Hematopoietic multipotent progenitor cell (in vitro differentiated cells): Measurements from ENCODE around the gene FCAMR. TPM values are rescaled to one million over a fixed set of nuclear protein-coding genes. Genes with fewer than 3 reads are reported as not detected.

Experiments used
- DNase-seq, 3 donors: peaks; one replicate each; pipeline ENCODE4 v3.0.0-alpha.2; 2011 to 2015; ENCODE audit warnings: low read depth in 2 of 3, low spot score in 2 of 3
- total RNA-seq: library from RNA; depleted of rRNA; stranded (reverse); fragments of >200 nt; gene quantifications from one replicate; pipeline ENCODE4 v1.2.3, GENCODE V29; 2012

The FCAMR gene
- total RNA-seq, 1 donor: not detected

DNA sequence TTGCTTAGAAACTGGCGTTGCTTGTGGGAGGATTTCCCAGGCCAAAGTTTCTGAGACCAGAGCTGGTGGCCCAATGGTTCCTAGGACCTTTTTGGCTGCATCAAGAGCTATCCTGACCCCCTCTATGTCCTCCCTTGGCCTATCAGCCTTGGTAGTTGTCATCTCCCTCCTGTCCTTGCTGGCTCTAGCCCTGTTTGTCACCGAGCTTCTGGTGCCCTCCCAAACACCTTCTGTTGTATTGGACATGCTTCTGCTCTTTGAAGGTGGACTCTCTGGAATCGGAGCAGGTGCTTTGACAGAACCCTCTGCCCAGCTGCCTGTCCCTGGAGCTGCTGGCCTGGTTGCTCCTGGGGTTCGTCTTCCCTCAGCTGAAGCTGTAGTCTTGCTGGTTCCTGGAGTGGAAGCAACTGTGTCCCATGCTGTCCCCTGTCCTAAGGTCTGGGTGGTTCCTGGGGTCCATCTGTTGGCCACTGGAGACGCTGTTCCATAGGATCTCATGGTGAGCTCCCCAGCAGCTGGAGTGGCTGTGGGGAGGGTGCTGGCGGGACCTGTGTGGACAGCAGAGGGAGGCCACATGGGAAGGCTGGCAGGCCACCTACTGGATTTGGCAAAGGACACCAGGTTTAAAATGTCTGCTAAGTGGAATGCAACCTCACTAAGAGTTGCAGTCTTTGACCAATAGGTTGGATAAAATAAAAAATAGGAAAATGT is 9.4 kb downstream of the FCAMR start:
- no peak for DNase-seq

DNA sequence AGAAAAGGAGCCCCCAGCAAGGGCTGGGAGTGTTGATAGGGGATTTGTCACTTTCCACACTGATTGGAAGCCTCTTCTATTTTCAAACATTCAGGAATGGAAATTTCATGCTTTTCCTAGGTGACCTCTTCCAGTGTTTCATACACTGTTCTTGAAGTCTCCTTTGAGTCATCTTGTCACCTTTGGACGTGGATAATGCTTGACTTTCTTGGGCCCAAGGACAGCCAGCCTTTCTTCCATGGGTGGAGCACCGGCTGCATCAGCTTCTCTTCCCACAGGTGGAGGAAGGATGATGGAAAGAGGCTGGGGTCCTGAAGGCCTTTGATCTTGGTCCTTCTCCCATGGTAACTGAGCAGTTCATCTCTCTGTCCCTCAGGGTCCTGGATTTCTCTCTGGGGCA is 12.1 kb downstream of the FCAMR start:
- no peak for DNase-seq

DNA sequence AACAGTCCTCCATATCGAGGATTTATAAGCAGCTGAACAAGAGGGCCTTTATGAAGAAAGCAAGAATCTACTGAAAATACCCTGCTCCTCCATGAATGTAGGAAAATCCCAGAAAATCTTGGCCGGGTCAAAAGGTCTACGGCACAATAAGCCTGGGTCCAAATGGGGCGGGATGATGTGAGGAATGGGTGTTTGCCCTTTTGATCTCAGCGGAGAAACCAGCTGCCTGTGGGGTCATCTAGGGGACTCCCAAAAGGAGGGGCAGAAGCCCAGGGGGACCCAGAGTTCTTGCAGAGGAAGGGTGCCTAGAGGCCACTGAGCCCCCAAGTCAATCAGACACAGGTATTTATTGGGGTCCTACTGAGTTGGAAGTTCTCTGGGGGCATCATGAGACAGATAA is 12.6 kb downstream of the FCAMR start:
- no peak for DNase-seq

DNA sequence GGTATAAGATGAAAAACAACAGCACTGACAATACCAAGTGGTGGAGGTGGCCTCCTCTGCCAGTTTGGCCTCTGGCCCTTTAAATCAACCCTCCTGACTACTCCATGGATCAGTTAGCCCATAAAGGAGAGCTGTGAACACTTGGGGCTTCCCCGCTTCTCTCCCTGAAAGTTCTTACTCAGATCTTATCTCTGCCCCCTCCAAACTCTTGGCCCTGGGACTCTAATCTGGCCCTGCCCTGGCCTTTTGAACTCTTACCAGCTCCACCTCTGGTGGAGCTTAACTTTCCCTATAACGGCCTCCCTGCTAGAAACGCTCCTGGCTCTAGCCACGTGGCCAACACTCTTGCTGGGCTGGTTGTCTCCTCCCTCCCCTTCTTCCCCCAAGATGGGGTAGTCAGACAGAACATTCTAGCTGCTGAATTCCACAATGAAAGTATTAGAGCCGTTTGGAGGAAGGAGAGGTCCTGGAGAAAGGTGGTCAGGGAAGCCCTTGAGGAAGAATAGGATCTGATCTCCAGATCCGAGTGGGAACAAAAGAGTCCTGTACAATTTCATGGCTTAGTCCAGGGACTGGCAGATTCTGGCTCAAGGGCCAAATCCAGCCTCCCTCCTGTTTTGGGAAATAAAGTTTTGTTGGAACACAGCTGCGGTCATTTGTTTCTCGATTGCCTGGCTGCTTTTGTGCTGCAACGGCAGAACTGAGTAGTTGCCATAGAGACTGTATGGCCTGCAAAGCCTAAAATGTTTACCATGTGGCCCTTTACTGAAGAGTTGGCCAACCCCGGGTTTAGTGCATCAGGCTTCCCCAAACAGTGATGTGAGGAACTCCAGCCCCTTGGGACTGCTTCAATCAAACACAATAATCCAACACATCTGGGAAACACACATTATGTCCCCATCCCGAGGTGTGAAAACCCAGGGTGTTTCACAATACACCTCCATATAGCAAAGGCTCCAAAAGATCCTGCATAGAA is 14.5 kb downstream of the FCAMR start:
- DNase-seq: no peak

DNA sequence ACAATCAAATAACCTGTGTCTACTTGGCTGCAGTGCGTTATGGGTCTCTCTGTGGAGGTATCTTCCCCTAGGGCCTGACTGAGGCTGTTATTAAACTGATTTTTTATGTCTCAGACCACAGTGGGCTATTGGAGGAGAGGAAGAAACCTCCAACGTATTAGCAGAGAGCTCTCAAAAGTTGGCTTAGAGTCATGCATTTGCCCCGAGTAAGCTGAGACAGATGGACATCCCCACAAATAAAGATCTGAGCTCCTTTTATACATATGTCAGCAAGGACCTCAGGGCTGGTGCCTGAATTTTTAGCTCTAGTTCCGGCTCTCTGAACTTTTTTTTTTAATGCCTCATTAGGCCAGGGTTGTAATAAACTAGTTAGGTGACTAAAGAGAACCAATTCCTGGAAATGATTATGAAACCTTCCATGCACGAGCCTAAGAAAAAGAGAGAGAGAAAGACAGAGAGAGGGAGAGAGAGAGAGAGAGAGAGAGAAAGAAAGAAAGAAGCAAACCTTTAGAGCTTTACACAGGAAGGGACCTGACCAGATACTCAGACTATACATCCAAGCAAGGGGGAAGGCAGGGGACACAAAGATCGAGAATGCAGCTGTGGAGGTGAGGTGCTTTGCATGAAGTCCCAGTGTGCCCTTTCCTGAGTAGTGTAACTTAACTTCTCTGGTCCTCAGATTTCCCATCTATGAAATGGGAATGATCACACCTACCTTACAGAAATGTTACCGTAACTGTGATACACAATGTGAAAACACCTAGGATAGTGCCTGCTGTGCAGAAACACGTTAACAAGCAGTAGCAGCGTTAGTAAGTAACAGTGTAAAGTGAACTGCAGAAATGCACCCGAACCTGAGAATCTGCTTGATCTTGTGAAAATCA is 15.6 kb downstream of the FCAMR start:
- no peak for DNase-seq

DNA sequence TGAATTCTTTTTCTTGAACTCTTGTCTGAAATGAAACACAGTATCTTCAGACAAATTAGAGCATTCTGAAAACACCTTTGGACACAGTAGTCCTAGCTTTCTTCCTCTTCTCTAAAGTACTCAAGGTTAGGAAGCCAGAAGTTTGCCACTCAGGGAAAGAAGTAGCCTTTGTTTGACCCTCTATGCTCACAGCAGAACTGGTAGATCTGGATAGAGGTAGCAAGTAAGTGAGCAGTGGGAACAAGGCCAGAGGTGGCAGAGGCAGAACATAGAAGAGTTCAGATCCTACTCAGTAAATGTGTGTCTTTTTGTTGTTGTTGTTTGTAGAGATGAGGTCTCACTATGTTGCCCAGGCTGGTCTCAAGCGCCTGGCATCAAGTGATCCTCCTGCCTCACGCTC is 16.6 kb downstream of the FCAMR start:
- DNase-seq: no peak

DNA sequence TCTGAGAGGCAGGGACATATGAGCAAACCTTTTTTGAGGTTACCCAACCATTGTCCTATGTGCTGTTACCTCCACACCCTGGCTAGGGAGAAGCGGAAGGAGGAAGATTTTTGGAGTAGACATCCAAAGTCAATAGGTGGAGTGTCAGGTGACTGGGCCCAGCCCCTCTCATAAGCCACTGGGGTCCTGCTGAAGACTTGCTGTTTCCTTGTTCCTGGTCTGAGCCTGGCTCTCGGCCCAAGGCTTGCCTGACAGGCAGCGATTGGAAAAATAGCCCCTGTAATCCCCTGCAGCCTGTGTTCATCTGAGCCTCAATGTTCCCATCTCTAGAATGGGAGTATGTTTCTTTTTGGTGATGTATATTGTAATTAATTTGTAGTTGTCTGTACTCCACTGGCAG is 17.1 kb downstream of the FCAMR start:
- DNase-seq: no peak

- peak in 2 of 3 donors; percentile 52 to 69 for DNase-seq
Observed at GRCh38 chr1:206952171-206952570, 18.1 kb downstream of the FCAMR start.

- DNase-seq: no peak
Observed at GRCh38 chr1:206951318-206952100, 18.8 kb downstream of the FCAMR start.

GRCh38 chr1:206949641-206950040 is 20.6 kb downstream of the FCAMR start:
- no peak for DNase-seq

DNA sequence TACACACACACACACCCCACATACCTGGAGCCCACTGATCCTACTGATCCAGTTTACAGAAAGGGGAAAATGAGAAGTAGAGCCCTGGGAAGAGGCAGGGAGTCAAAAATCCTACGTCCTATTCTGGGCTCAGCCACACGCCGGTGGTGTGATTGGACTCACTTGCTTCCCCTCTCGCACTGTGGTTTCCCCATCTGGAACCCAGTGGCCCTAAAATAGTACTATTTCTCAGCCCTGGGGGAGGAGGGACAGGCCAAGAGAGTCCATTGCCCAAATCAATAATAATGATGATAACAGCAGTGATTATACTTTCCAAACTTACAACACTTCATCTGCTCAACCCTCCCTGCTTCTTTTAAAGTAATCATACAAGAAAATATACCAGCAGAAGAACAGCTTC is 21.1 kb downstream of the FCAMR start:
- DNase-seq: no peak

DNA sequence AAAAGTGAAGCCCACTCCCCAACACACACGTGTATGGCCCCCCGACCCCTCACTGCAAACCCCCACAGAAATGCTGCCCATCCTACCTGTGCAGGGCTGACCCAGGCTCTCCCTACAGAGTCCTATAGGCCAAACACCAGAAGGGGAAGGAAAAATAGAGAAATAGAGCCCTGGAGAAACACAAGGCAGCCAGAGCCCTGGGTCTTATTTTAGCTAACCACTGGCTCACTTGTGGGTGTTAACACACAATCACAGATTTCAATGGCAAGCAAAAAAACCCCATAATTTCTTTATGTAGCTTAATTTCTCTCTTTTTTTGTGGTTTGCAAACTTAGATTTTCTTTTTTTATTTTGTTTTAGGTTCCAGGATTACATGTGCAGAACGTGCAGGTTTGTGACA is 23.0 kb downstream of the FCAMR start:
- no peak for DNase-seq

DNA sequence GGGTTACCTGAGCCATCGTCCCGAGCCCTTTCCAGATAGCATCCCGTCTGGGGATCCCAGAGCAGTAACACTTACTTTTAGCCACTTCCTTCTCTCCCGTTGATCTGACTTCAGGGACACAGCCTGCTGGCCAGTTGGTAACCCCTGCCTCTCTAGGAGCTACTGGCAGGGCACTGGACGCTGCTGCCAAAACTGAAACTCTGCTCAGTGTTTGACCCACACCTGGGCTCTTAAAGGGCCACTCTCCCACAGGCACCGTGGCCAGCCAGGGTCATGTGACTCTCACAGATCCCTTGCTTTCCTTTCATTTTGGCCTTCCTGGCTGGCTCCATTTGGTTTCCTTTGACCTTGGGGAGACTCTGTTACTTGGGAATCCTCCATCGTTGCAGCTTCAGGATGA is 24.0 kb downstream of the FCAMR start, which contains the start of gene PIGR:
Gene PIGR (minus strand): TSS at position 206 of the 400 bp plus-strand sequence. CDS start 5,935 bp downstream, outside the sequence.
- DNase-seq: no peak

DNA sequence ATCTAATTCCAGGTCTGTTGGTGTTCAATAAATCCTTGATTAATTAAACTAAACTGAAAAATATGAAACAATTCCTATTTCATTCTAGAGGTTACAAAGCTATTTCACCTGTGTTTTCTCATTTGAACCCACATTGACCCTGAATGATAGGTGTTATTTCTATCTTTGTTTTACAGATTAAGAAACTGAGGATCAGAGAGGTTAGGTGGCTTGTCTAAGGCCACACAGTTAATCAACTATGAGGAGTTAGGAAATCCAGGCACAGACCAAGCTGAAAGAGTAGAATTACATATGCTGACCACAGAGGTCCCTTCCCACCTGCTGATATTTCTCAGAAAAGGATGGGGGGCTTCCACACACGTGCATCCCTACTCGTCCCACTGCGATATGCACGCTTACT is 24.5 kb downstream of the FCAMR start:
- DNase-seq: no peak

DNA sequence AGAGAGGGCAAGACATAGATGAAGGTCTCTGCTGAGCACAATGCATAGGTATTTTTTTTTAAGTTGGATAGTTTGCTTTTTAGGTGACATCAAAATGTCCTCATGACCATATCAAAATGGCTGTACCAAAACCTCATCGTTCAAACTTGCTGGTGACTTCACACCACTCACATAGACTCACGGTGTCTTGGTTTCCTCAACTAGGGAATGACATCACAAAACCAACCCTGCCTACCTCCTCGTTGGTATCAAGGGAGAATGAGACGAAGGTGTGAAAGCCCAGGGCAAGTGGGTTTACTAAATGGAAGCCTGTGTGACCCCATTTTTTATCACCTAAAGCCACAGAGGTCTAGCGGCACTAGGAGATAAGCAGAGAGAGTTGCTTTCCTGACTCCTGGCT is 25.6 kb downstream of the FCAMR start:
- no peak for DNase-seq

- no peak for DNase-seq
Observed at GRCh38 chr1:206941766-206942418, 28.4 kb downstream of the FCAMR start.

DNA sequence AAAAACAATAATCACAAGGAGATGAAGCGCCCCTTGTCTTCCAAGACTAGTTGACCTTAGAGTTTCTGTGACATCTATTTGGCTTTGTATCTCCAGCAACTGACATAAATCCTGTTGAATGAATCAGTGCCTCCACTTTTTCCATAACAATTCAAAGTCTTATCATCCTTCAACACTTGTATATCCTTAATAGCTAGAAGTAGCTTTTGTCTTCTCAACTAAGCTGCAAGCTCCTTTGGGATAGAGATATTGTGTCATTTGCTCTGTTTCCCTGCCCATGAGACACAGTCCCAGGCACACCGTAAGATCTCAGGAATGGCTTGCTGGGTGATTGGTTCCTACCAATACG is 29.7 kb downstream of the FCAMR start:
- no peak for DNase-seq

DNA sequence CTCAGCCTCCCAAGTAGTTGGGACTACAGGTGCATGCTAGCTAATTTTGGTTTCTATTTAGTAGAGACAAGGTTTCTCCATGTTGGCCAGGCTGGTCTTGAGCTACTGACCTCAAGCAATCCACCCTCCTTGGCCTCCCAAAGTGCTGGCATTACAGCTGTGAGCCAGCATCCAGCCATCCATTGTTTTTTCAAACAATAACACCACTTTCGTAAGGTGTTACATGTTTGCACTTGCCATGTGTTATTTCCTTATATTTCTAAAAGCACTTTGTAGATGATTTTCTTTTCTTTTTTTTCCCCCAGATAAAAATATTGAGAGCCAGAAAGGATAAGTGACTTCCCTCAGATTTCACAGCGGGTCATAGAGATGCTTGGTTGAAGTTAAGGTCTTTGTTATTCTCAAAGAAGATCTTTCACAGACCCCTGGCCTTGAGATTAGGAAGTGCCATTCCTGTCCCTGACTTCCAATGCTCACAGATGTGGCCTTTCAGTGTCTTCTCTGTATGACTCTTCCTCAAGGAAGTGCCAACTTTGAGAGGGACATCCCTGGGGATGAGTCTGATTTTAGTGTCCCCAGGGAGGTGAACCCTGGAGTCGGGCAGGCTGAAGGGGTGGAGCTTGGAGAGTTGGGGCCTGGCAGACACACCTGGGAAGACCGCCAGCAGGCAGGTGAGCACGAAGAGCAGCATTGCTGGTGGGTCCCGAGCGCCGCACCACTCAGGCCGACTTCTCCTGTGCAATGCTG is 30.2 kb downstream of the FCAMR start:
- no peak for DNase-seq

- no peak for DNase-seq
Observed at GRCh38 chr1:206939131-206939530, 31.1 kb downstream of the FCAMR start.
